GM12801 (cell line): ENCODE measurements around the gene RNLS.

Experiments used
- TF ChIP-seq, protein P1 (sequence below): IDR thresholded peaks from one replicate; pipeline ENCODE4 v1.5.1; 2011; ENCODE audit warnings: control low read depth; ENCODE audit not compliant: insufficient read length; ENCODE audit errors: extremely low read depth

RNLS gene

DNA sequence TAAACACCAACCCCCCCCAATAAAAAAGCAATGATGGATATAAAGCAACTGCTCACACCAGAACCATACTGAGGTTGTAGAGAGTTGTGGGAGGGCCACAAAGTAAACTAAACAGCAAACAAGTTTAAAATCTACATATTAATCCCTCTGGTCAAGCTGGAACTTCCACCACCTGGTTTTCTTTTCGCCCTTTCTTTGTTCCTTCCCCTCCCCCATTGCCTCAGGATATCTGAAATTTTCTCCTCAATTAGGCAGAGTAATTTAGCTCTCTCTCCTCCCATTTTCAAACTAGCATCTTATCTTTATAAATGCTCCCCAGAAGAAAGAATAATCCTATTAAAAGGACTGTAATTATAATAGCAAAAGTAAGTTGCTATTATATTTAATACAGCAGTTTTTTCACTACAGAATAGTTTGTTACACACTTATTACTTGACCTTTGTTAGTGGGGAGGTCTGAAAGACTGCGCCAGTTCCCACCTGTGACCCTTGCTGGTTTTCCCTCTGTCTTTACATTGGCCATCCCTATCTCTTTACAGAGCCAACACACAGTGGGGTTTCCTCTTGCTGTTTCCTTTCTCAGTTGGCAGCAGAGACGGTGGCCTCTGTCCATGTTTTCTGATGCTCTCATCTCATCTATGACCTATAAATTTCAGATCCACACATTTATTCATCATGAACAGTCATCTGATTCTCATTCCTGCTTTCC lies 235.4 kb downstream of the RNLS start:
- TF ChIP-seq, protein P1, sequence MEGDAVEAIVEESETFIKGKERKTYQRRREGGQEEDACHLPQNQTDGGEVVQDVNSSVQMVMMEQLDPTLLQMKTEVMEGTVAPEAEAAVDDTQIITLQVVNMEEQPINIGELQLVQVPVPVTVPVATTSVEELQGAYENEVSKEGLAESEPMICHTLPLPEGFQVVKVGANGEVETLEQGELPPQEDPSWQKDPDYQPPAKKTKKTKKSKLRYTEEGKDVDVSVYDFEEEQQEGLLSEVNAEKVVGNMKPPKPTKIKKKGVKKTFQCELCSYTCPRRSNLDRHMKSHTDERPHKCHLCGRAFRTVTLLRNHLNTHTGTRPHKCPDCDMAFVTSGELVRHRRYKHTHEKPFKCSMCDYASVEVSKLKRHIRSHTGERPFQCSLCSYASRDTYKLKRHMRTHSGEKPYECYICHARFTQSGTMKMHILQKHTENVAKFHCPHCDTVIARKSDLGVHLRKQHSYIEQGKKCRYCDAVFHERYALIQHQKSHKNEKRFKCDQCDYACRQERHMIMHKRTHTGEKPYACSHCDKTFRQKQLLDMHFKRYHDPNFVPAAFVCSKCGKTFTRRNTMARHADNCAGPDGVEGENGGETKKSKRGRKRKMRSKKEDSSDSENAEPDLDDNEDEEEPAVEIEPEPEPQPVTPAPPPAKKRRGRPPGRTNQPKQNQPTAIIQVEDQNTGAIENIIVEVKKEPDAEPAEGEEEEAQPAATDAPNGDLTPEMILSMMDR, result no peak

DNA sequence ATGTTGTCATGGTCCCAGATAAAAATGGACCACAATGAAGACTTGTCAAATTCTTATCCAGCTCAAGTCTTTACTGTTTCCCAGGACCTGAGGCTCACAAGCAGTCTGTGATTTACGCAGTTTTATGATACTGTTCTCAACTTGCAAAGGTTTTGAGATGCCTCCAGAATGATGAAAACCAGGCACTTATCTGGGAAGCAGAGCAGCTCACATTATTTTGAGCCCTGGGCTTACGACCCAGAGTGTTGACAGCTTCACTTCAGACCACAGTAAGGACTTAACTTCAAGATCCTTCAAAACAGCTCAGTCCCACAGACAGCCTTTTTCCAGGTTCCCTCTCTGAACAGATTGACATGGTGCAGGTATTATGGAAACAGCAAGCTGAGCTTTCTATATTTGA lies 236.1 kb downstream of the RNLS start:
- TF ChIP-seq, protein P1, result no peak

DNA sequence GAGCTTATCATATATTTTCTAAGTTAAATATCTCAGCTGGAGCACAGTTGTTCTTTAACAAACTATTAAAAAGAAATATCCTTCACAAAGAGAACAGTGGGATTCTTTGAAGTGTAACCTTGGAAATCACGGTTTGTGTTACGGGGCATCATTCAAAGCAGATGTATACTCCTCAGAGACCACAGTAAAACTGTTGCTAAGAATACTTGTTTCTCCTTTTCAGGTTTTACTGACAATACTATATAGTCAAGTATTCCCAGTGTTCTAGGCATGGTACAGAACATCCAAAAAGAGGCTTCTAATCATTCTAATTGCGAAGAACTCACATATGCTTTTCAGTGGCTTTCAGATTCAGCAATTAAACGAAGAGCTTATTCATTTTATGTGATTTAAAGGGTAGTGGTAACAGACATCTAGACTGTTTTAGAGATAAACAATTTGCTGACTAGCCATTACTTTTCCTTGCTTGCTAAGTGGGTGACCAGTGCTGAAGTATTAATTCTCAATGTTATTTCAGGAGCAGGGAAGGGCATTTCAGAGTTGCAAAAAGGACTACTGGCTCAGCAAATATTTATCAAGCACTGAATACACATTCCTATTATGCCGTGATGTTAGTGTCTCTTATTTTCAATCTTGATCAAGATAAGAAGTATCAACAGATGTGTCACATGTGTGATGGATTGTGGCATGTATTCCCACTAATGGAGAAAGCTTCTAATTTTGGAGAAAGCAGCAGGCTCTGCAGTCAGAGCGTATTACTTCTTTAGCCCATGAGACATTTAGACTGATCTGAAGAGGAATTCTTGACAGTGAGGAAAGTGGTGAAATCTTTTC lies 236.8 kb downstream of the RNLS start:
- TF ChIP-seq, protein P1, result no peak

DNA sequence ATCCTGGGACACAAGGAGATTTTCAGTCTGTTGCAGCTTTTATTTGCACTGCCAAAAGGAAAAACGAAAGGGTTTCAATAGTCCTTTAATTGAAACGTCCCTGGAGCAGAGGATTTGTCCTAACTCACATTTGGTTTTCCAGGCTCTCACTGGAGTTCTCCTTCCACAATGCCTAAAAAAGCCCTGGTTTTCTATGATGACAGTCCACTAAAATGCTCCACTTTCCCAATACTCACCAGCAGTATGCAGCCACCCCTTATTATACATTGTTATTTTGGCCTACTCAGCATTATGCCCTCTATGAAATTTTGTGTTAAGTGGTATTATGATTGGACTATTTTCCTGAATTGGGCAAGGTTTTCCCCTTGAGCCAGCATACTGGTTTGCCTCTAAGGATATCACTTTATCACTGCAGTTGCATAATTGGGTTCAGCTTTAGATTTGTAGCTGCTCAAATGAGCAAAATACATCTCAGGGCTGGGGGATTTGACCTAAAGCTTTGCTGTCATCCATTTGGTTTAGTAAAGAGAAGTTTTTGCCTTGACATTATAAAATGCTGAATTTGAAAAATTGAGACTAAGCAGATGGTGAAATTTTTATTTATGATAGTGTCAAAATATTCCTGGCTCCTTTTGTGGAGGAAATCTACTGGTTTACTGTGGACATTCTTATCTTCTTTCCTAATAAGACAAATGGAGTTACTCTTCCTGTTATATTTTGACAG lies 239.2 kb downstream of the RNLS start:
- TF ChIP-seq, protein P1, result no peak

DNA sequence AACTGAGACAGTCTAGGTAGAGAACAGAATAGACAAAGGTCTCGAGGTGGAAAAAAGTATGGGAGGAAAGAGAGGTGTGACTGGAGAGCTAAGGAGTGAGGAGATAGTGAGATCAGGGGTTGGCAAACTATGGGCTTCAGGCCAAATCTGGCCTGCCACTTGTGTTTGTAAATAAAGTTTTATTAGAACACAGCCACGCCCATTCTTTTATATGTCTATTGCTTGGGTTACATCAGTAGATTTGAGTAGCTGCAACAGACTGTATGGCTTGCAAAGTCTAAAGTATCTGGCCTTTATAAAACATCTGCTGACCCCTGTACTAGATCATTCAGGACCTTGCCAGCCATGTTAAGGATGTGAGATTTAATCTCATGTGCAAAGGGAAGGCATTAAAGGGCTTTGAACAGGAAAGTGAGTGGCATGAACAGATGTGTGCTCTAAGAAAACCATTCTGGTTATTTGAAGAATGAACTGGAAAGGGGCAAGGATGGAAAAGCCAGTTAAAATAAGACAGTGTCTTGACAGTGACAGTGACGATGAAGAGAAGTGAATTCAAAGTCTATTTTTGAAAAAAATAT lies 240.3 kb downstream of the RNLS start:
- TF ChIP-seq, protein P1, result no peak

DNA sequence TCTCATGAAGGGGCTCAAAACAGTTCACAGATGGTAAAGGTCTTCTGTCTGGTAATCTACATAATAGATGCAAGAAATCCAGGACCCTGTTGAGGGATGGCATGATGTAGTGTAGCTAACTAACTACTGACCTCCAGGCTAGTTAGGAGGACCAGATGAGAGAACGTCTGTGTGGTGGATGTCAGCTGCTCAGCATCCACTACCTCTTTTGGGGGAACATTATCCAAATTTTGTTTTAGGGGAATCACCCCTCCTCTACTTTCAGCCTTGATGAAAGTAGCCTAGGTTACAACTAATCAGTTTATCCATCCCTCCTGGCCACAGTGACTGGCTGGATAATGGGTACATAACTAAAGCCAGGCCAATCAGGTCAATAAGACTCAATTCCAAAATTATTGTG lies 246.0 kb downstream of the RNLS start:
- TF ChIP-seq, protein P1, result no peak

DNA sequence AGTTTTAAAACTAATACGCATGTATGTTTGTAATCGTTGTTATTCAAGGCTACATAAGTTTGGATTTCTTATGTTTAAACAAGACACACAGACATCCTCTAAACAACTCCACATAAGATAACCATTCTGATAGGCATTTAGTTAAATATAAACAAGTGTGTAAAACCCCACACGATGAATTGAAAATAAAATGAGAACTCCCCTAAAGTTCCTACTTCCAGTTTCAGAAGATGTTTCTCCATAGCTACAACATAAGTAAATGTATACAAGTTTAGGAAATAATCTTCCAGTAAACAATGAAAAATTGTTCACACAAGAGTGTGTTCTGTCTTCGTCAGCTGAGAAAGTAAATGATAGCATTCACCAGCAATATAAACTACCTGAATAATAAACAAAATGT lies 246.8 kb downstream of the RNLS start:
- TF ChIP-seq, protein P1, result no peak
